Smooth muscle cell (in vitro differentiated cells): ENCODE measurements around the gene PM20D1. TPM values are rescaled to one million over a fixed set of nuclear protein-coding genes. Genes with fewer than 3 reads are reported as not detected.

ENCODE experiments used
- DNase-seq: peaks from one replicate; lab custom pipeline; 2025; ENCODE audit not compliant: unreplicated experiment; lab: John Stamatoyannopoulos, UW
- H2AFZ ChIP-seq: fragments of 200-600 bp; sonication (generic); 2 replicates; pipeline ENCODE4 v1.6.0; 2016; ENCODE audit warnings: antibody characterized with exemption, low read depth, mild to moderate bottlenecking
- H3F3A ChIP-seq: fragments of 200-600 bp; sonication (generic); 2 replicates; pipeline ENCODE4 v1.6.0; 2017; ENCODE audit warnings: antibody characterized with exemption, low read depth
- H3K27ac ChIP-seq: fragments of 200-600 bp; sonication (generic); 2 replicates; pipeline ENCODE4 v1.5.1; 2016; ENCODE audit warnings: low read depth, mild to moderate bottlenecking
- H3K27me3 ChIP-seq: fragments of 200-600 bp; sonication (generic); 2 replicates; pipeline ENCODE4 v1.6.1; 2016; ENCODE audit warnings: low read depth, mild to moderate bottlenecking
- H3K36me3 ChIP-seq: fragments of 200-600 bp; sonication (generic); 2 replicates; pipeline ENCODE4 v1.5.1; 2016; ENCODE audit warnings: low read depth
- H3K4me1 ChIP-seq: fragments of 200-600 bp; sonication (generic); 2 replicates; pipeline ENCODE4 v1.5.1; 2016; ENCODE audit warnings: low read depth
- H3K4me2 ChIP-seq: fragments of 200-600 bp; sonication (generic); 2 replicates; pipeline ENCODE4 v1.6.0; 2016; ENCODE audit warnings: mild to moderate bottlenecking
- H3K4me3 ChIP-seq: fragments of 200-600 bp; sonication (generic); 2 replicates; pipeline ENCODE4 v1.5.1; 2016; ENCODE audit warnings: mild to moderate bottlenecking
- H3K79me2 ChIP-seq: fragments of 200-600 bp; sonication (generic); 2 replicates; pipeline ENCODE4 v1.6.0; 2016; ENCODE audit warnings: low read depth, mild to moderate bottlenecking
- H3K9ac ChIP-seq: fragments of 200-600 bp; sonication (generic); 2 replicates; pipeline ENCODE4 v1.6.0; 2016; ENCODE audit warnings: low read depth
- H3K9me3 ChIP-seq: fragments of 200-600 bp; sonication (generic); replicated peaks from 2 replicates; pipeline ENCODE4 v1.5.1; 2016; ENCODE audit warnings: low read depth
- H4K20me1 ChIP-seq: fragments of 200-600 bp; sonication (generic); 2 replicates; pipeline ENCODE4 v1.6.0; 2016; ENCODE audit warnings: low read depth
- WGBS: methylation state at CpG from one replicate; pipeline ENCODE4 v1.1.7; 2016; ENCODE audit warnings: low lambda C conversion rate; 5-methylcytosine and 5-hydroxymethylcytosine counted together
- polyA plus RNA-seq: library from polyadenylated mRNA; unstranded; fragments of >200 nt; fragmentation: Nextera tagmentation; extraction: Ambion mirVana; gene quantifications from 2 replicates; pipeline ENCODE4 v1.2.1, GENCODE V29; 2016
- total RNA-seq: library from RNA; depleted of rRNA; stranded (reverse); fragments of >200 nt; gene quantifications from 2 replicates; pipeline ENCODE4 v1.2.3, GENCODE V29; 2014
- TF ChIP-seq, protein P1 (sequence below): fragments of 200-600 bp; sonication (generic); IDR thresholded peaks from 2 replicates; pipeline ENCODE4 v1.5.1; 2017; ENCODE audit warnings: borderline replicate concordance, mild to moderate bottlenecking, antibody characterized with exemption; ENCODE audit not compliant: insufficient read depth, poor library complexity, severe bottlenecking

Gene PM20D1
- total and polyA plus RNA-seq, 2 experiments from 2014 or later, result not detected

DNA sequence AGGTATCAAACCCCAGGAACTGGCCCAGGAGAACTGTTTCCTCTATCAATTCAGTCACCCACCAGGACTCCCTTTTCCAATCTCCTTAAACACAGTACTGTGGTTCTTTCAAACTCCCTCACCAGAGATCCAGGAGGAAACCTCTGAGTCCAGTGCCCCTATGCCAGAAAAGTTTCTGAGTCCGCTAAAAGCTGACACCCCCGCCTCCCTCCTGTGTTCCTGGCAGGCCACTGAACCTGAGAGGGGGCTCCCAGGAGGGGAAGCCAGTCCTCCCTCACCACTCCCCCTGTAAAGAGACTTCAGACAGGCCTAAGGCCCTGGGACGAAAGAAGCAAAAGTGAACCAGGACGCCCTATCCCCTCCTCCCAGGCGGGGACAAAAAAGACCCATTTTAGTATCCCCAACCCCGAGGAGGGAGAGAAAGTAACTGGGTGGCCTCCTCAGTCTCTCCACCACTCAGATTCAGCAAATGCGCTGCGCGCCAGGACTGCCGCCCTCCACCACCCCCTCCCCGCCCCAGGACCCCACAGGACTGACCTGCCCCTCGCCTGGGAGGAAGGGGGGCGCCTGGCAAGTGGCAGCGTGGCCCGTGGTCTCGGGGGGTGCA is 37.6 kb downstream of the PM20D1 start:
- Histone ChIP-seq H3K9me3 (no peaks in the 10 kb centered on the region), H3K9ac (peak overlapping the region; percentile 63), H3K79me2 (peaks cover 42% of the 10 kb centered on the region), H3K27me3 (no peaks in the 10 kb centered on the region), H3F3A (peaks cover 13% of the 10 kb centered on the region), H2AFZ (peak overlapping the region; percentile 77), H3K27ac (peak overlapping the region; percentile 54), H3K4me1 (peaks cover 21% of the 10 kb centered on the region), H4K20me1 (peaks cover 45% of the 10 kb centered on the region), H3K4me2 (peak overlapping the region; percentile 87), H3K4me3 (peak overlapping the region; percentile 83), H3K36me3 (no peaks in the 10 kb centered on the region)
- TF ChIP-seq, protein P1, sequence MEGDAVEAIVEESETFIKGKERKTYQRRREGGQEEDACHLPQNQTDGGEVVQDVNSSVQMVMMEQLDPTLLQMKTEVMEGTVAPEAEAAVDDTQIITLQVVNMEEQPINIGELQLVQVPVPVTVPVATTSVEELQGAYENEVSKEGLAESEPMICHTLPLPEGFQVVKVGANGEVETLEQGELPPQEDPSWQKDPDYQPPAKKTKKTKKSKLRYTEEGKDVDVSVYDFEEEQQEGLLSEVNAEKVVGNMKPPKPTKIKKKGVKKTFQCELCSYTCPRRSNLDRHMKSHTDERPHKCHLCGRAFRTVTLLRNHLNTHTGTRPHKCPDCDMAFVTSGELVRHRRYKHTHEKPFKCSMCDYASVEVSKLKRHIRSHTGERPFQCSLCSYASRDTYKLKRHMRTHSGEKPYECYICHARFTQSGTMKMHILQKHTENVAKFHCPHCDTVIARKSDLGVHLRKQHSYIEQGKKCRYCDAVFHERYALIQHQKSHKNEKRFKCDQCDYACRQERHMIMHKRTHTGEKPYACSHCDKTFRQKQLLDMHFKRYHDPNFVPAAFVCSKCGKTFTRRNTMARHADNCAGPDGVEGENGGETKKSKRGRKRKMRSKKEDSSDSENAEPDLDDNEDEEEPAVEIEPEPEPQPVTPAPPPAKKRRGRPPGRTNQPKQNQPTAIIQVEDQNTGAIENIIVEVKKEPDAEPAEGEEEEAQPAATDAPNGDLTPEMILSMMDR, result no peak
- WGBS, result 5% methylated on average over 7 of the region's 16 CpGs
- DNase-seq, result peak; percentile 59

DNA sequence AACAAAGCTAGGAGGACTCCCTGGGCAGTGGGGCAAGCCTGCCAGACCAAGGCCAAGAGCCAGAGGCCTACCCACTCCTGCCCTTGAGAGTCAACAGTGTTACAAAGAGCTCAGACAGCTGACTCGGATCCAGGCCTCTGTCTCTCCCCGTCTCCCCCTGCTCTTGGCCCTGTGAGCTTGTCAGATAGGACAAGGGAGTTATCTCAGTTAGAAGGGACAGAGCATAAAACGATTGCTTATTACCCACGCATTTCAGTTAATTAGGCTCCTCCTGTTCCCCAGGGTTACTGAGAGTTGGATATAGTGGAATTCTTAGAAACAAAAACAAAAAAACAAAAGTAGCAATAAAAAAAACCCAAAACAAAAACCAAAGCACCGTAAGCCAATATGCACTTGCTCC is 38.3 kb downstream of the PM20D1 start:
- H4K20me1 ChIP-seq, result peaks cover 52% of the 10 kb centered on the region
- H3K27me3 ChIP-seq, result no peaks in the 10 kb centered on the region
- H3K79me2 ChIP-seq, result peaks cover 48% of the 10 kb centered on the region
- peaks cover 21% of the 10 kb centered on the region for H3K4me1 ChIP-seq
- TF ChIP-seq, protein P1, result no peak
- WGBS, result 28% methylated on average over 5 of the region's 5 CpGs
- H3F3A ChIP-seq, result peaks cover 13% of the 10 kb centered on the region
- H3K4me3 ChIP-seq, result peak overlapping the region; percentile 83
- H3K9ac ChIP-seq, result peak overlapping the region; percentile 44
- no peaks in the 10 kb centered on the region for H3K36me3 ChIP-seq
- peak overlapping the region; percentile 87 for H3K4me2 ChIP-seq
- no peaks in the 10 kb centered on the region for H3K9me3 ChIP-seq
- no peak overlapping the region for H2AFZ ChIP-seq
- peak overlapping the region; percentile 54 for H3K27ac ChIP-seq
- DNase-seq, result no peak

DNA sequence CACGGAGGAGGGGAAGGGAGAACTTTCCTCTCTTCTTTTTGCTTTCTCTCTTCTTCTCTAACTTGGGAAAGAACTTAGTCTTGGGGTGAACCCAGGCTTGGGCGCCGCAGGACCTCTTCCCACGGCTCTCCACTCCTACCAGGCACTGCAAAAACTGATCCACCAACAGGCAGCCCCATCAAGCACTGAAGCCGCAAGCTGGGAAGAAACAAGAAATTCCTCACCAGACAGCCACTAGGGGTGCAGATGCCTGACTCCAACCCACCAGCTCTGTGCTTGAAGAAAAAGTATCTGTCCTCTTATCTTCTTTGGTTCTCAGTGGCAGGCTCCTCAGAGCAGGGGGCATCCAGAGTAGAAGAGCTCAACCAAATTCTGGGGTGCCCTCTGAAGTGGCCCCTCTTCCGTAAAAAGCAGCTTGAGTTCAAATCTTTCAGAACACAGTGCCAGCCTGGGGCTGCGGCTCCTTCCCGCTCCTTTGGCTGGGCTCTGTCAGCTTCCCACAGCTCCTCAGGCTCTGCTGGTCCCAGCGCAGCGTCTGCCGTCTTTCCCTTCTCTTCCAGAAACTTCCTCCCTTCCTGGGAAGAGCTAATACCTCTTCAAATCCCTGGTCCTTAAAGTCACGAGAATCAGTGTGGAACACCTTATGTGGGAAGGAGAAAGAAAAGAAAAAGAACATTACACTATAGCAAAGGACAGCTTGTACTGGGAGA is 39.3 kb downstream of the PM20D1 start:
- no peak overlapping the region for H3K4me3 ChIP-seq
- H3K36me3 ChIP-seq, result no peaks in the 10 kb centered on the region
- peak overlapping the region; percentile 87 for H3K4me2 ChIP-seq
- peaks cover 63% of the 10 kb centered on the region for H4K20me1 ChIP-seq
- TF ChIP-seq, protein P1, result peak; percentile 29
- no peak overlapping the region for H3K9ac ChIP-seq
- 76% methylated on average over 12 of the region's 12 CpGs for WGBS
- no peaks in the 10 kb centered on the region for H3K27me3 ChIP-seq
- peaks cover 21% of the 10 kb centered on the region for H3K4me1 ChIP-seq
- peaks cover 13% of the 10 kb centered on the region for H3F3A ChIP-seq
- H3K9me3 ChIP-seq, result no peaks in the 10 kb centered on the region
- DNase-seq, result no peak
- H3K27ac ChIP-seq, result no peak overlapping the region
- peaks cover 46% of the 10 kb centered on the region for H3K79me2 ChIP-seq
- H2AFZ ChIP-seq, result no peak overlapping the region
